SK-N-SH treated with all-trans-retinoic acid at 6 μM for 48 hours (cell line): Measurements from ENCODE around the gene CEP44.

ENCODE experiments used
- ARNTL ChIP-seq: fragments of 450-650 bp; formaldehyde crosslinking; IDR thresholded peaks from 2 replicates; pipeline ENCODE4 v1.5.0; 2020; ENCODE audit warnings: low read depth, mild to moderate bottlenecking, moderate library complexity, borderline replicate concordance
- BACH2 ChIP-seq: fragments of 250-450 bp; sonication (Bioruptor Pico); IDR thresholded peaks from 2 replicates; pipeline ENCODE4 v1.9.0; 2021; ENCODE audit warnings: mild to moderate bottlenecking, borderline replicate concordance
- CSDC2 ChIP-seq: fragments of 250-450 bp; sonication (Bioruptor Pico); IDR thresholded peaks from 2 replicates; pipeline ENCODE4 v1.5.0; 2020; ENCODE audit warnings: mild to moderate bottlenecking, moderate library complexity
- ESRRG ChIP-seq: fragments of 250-450 bp; sonication (Bioruptor Pico); IDR thresholded peaks from 2 replicates; pipeline ENCODE4 v1.6.1; 2021; ENCODE audit warnings: mild to moderate bottlenecking
- GLIS3 ChIP-seq: fragments of 250-450 bp; sonication (Bioruptor Pico); IDR thresholded peaks from 2 replicates; pipeline ENCODE4 v1.5.0; 2020; ENCODE audit warnings: mild to moderate bottlenecking, moderate library complexity
- PPARA ChIP-seq: fragments of 250-450 bp; sonication (Bioruptor Pico); IDR thresholded peaks from 2 replicates; pipeline ENCODE4 v1.5.0; 2020; ENCODE audit warnings: mild to moderate bottlenecking, borderline replicate concordance
- SNAI2 ChIP-seq: fragments of 250-450 bp; sonication (Bioruptor Pico); IDR thresholded peaks from 2 replicates; pipeline ENCODE4 v1.5.0; 2020; ENCODE audit warnings: mild to moderate bottlenecking, moderate library complexity
- ZFP3 ChIP-seq: fragments of 250-450 bp; sonication (Bioruptor Pico); IDR thresholded peaks from 2 replicates; pipeline ENCODE4 v1.5.0; 2020; ENCODE audit warnings: mild to moderate bottlenecking, moderate library complexity
- ZNF8 ChIP-seq: fragments of 450-650 bp; formaldehyde crosslinking; IDR thresholded peaks from 2 replicates; pipeline ENCODE4 v1.5.0; 2020; ENCODE audit warnings: mild to moderate bottlenecking, moderate library complexity
- TF ChIP-seq, protein P1 (sequence below): fragments of 250-450 bp; sonication (Bioruptor Pico); IDR thresholded peaks from 2 replicates; pipeline ENCODE4 v1.8.0; 2020; ENCODE audit warnings: mild to moderate bottlenecking, moderate library complexity, borderline replicate concordance
- TF ChIP-seq, protein P2 (sequence below): fragments of 250-450 bp; sonication (Bioruptor Pico); IDR thresholded peaks from 2 replicates; pipeline ENCODE4 v1.5.1; 2020; ENCODE audit warnings: low read depth, mild to moderate bottlenecking, moderate library complexity

DNA sequence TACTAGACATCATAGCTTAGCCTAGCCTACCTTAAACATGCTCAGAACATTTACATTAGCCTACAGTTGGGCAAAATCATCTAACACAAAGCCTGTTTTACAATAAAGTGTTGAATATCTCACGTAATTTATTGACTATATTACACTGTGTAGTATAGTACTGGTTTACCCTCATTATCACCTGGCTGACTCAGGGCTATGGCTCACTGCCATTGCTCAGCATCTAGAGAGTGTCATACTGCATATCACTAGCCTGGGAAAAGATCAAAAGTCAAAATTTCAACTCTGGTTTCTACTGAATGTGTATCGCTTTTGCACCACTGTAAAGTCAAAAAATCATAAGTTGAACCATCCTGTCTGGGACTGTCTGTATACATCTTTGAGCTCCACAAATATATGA, 78.6 kb downstream of the CEP44 start:
- TF ChIP-seq BACH2 (CRISPR knock-in tag) (no peak), ZNF8 (CRISPR knock-in tag) (no peak), ESRRG (CRISPR knock-in tag) (no peak), PPARA (CRISPR knock-in tag) (no peak), CSDC2 (CRISPR knock-in tag) (no peak), ARNTL (no peak), SNAI2 (no peak), GLIS3 (CRISPR knock-in tag) (no peak), ZFP3 (CRISPR knock-in tag) (no peak)
- TF ChIP-seq, protein P1, sequence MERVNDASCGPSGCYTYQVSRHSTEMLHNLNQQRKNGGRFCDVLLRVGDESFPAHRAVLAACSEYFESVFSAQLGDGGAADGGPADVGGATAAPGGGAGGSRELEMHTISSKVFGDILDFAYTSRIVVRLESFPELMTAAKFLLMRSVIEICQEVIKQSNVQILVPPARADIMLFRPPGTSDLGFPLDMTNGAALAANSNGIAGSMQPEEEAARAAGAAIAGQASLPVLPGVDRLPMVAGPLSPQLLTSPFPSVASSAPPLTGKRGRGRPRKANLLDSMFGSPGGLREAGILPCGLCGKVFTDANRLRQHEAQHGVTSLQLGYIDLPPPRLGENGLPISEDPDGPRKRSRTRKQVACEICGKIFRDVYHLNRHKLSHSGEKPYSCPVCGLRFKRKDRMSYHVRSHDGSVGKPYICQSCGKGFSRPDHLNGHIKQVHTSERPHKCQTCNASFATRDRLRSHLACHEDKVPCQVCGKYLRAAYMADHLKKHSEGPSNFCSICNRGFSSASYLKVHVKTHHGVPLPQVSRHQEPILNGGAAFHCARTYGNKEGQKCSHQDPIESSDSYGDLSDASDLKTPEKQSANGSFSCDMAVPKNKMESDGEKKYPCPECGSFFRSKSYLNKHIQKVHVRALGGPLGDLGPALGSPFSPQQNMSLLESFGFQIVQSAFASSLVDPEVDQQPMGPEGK (CRISPR knock-in tag): no peak
- TF ChIP-seq, protein P2, sequence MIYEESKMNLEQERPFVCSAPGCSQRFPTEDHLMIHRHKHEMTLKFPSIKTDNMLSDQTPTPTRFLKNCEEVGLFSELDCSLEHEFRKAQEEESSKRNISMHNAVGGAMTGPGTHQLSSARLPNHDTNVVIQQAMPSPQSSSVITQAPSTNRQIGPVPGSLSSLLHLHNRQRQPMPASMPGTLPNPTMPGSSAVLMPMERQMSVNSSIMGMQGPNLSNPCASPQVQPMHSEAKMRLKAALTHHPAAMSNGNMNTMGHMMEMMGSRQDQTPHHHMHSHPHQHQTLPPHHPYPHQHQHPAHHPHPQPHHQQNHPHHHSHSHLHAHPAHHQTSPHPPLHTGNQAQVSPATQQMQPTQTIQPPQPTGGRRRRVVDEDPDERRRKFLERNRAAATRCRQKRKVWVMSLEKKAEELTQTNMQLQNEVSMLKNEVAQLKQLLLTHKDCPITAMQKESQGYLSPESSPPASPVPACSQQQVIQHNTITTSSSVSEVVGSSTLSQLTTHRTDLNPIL (CRISPR knock-in tag): no peak
